COR-L47 (cell line): Measurements from ENCODE around the gene DLGAP4.
A peak's percentile ranks its signal among the peaks of the same experiment; 100 is the strongest.

Experiments
- DNase-seq: peaks from one replicate; lab custom pipeline; 2025; lab: John Stamatoyannopoulos, UW

DLGAP4 gene

DNA sequence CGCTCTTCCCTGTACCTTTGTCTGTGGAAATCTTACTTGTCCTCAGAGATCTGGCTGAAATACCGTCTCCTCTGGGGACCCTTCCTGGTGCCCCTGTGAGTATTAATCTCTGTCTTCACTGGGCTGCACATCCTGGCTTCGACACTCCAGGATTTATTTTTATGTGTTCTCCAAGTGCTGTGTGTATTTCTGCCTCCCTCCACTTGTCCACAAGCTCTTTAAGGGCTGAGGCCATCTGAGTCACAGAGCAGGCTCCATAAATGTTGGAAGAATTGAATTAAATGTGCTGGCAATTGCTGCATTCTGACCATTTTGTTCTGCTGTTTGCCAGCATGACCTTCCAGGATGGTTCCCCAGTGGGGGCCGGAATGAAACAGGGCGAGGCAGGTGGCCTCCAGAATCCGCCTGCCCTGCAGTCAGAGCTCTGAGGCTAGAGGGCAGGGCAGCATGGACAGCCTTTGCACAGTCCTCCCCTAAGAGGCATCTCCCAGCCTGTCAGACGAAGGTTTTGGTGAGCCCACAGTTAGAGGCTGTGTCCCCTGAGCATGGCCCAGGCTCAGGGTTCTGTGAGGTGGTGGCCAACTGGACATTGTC lies 105.8 kb downstream of the DLGAP4 start:
- no peak for DNase-seq

DNA sequence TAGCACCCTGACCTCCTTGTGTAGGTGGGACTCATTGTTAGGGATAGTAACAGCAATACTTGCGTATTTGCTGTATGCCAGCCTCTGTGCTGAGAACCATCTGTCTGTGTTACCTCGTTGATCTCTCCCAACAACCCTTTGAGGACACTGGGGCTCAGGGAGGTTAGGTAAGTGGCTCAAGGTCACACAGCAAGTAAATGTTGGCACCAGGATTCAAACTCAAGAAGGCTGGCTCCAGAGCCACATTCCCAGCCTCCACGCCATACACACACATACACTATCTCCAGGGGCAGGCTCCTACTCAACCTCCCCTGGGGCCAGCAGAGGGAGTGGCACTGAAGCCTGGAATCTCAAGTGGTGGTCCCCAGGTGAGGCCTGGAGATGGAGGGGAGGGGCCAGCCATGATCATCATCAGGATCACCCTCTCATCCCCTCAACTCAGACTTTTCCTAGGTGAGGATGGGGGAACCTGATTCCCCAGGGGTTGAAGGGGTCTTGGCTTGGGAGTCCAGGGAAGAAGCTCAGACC lies 109.4 kb downstream of the DLGAP4 start:
- DNase-seq = no peak

DNA sequence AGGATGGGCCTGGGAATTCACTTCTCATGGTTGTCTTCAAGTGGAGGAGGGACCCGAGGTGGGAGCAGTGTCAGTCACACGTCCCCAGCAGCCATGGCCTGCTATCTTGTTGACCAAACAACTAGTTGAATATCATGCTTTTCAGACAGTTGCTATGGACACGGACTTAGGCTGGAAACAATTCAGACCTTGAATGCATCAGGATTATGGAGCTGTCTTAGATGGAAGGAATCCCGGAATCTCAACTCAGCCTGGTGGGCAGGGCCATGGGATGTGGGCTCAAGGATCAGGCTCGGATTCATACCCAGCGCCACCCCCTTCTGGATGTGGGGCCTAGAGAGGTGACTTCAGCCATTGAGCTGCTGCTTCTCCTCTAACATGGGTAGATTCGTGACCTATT lies 112.6 kb downstream of the DLGAP4 start:
- no peak for DNase-seq

DNA sequence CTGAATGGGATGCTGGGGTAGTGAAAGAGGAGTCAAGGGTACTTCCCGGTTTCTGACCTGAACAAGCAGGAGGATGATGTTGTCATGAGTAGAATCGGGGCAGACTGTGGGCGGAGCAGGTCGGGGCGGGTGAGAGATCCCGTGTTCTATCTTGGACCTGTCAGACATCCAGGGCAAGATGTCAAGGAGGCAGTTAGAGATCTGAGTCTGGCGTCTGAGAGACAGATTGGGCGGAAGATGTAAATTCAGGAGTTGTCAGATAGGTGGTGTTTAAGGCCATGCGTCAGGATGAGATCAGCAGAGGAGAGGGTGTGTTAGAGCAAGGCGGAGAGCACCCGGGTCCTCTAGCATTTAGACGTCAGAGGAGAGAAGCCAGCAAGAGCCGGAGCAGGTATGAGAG lies 115.5 kb downstream of the DLGAP4 start:
- no peak for DNase-seq

DNA sequence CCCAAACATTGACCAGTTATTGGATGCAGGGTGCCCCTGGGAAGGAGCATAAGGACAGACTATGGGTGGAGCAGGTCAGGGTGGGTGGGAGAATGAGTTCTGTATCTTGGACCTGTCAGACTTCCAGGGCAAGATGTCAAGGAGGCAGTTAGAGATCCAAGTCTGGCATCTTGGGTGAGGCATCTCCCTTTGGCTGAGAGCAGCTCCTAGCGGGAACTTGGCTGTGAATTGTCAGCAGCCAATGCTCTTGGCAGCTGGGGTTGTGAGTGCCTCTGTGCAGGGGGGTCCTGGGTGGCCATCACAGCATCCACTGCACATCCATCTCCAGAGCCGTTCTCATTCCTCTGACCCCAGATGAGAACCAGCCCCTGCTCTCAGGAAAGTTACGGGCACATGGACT lies 118.2 kb downstream of the DLGAP4 start:
- DNase-seq = no peak

DNA sequence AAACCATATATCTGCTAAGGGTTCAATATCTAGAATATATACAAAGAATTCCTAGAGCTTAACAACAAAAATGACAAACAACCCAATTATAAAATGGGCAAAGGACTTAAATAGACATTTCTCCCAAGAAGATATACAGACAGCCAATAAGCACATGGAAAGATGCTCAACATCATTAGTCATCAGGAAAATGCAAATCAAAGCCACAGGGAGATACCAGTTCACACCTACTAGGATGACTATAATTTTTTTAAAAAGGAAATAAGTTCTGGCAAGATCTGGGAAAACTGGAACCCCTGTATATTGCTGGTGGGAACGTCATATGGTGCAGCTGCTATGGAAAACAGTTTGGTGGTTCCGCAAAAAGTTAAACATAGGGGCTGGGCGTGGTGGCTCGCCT lies 119.0 kb downstream of the DLGAP4 start:
- no peak for DNase-seq

DNA sequence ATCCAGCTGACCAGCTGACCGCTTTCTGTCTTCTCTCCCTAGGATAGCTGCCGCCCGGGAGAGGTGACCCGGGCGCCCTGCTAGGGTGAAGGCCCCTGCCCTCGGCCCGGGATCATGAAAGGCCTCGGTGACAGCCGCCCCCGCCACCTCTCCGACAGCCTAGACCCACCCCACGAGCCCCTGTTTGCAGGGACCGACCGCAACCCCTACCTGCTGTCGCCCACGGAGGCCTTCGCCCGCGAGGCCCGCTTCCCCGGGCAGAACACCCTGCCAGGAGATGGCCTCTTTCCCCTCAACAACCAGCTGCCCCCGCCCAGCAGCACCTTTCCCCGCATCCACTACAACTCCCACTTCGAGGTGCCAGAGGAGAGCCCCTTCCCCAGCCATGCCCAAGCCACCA lies 125.5 kb downstream of the DLGAP4 start:
- DNase-seq = no peak

DNA sequence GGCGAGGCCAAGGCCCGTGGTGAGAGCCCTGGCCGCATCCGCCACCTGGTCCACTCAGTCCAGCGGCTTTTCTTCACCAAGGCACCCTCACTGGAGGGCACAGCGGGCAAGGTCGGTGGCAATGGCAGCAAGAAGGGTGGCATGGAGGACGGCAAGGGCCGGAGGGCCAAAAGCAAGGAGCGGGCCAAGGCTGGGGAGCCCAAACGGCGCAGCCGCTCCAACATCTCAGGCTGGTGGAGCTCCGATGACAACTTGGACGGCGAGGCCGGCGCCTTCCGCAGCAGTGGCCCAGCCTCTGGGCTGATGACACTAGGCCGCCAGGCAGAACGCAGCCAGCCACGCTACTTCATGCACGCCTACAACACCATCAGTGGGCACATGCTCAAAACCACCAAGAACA lies 126.0 kb downstream of the DLGAP4 start:
- no peak for DNase-seq

DNA sequence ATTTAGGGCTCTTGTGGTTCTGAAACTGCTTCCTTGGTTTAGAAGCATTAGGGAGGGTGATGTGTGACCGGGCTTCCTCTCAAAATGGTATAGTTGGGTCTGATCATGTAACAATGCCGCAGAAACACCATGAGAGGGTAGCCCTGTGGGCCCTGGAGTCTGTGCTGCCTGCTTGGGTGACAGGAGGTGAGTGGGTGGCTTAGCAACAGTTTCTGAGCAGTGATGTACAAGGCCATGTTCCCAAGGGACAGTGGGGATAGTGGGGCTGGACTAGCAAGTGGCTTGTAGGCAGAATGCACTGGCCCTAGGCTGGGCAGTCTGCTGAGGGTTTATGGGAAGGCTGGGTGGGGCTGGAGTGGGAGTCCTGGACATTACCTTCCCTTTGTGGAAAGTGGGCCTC lies 128.2 kb downstream of the DLGAP4 start:
- DNase-seq = no peak

DNA sequence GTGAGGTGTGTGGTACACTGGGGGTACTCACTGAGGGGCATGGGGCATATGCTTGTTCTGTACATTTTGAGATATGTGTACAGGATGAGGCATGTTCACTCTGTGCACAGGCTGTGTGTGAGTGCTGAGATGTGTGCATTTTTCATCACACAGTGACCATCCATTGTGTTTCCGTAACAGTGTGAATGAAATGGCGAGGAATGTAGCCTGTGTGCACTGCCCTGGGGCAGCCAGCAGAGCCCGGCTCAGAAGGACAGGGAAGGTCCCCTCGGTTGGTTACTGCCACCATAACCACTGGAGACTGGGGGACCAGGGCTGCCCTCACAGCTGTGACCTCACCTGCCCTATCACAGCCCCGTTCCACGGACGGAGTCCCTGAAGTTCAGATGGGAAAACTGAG lies 129.0 kb downstream of the DLGAP4 start:
- DNase-seq = no peak

DNA sequence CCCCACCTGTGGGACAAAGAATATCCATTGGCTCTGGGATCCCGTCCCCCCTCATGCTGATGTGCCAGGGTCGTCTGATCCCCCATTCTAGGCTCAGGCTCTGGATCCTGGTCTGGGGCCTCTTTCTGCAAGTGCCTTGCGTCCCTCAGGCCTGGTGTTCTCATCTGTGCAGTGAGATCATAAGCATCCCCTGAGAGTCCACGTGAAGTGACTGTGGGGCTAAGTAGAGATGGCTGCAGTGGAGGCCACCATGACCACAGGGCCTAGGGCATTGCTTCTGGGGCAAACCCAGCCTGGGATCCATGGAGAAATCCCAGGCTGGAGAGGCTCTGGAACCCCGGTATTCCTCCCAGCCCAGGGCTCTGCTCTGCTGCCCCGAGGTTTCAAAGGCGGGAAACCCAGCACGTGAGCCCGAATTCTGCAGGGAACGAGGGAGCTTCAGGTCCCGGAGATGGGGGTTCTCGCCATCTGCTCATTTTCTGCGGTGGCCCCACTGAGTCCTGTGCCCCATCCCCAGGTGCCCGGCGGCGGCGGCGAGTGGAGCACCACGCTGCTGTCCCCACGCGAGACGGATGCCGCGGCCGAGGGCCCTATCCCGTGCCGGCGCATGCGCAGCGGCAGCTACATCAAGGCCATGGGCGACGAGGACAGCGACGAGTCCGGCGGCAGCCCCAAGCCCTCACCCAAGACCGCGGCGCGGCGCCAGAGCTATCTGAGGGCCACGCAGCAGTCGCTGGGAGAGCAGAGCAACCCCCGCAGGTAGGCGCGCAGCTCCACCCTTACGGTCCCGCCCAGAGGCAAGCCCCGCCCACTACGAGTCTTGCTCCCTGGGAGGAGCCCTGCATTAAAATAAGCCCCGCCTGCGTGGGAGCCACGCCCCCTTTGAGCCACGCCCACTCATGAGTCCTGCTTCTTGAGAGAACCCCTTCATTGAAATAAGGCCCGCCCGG lies 129.7 kb downstream of the DLGAP4 start:
- peak; percentile 68 for DNase-seq

DNA sequence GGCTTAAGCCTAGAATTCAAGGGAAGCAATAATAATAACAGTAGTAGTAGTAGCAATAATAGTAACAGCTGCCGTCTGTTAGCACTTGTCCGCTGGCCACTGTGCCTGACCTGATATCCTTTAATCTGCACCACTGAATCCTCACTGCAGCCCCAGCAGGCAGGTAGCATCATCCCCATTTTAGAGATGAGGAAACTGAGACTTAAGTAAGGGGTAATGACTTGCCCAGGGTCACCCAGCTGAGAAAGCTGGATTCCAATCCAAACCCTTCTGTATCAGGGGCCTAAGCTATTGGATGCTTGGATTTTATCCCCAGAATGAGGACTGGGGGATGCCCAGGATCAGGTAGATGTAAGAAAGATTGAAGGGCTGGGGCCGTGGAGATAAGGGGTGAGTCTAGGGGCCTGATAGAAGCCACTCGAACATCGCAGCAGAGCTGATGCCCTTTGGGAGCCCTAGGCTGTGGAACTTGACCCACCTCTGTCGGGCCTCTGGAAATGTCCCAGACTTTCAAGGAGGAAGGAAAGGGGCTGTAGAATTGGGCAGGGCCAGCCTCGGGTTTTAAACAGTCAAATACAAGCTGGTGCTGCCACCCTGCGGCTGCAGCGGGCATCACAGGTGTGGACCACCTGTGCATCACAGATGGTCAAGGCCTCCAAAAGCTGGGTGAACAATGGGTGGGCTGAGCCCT lies 133.0 kb downstream of the DLGAP4 start:
- peak; percentile 34 for DNase-seq

DNA sequence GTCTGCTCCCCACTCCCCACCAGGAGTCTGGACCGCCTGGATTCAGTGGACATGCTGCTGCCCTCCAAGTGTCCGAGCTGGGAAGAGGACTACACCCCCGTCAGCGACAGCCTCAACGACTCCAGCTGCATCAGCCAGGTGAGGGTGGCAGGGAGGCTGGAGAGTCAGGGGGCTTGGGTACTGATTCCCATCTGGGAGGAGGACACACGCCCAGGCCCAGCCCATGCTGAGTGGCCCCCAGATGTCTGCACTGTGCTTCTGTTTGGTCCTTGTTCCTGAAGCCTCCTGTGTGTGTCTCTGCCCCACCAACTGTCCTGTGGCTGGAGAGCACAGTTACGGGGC lies 133.6 kb downstream of the DLGAP4 start:
- no peak for DNase-seq

DNA sequence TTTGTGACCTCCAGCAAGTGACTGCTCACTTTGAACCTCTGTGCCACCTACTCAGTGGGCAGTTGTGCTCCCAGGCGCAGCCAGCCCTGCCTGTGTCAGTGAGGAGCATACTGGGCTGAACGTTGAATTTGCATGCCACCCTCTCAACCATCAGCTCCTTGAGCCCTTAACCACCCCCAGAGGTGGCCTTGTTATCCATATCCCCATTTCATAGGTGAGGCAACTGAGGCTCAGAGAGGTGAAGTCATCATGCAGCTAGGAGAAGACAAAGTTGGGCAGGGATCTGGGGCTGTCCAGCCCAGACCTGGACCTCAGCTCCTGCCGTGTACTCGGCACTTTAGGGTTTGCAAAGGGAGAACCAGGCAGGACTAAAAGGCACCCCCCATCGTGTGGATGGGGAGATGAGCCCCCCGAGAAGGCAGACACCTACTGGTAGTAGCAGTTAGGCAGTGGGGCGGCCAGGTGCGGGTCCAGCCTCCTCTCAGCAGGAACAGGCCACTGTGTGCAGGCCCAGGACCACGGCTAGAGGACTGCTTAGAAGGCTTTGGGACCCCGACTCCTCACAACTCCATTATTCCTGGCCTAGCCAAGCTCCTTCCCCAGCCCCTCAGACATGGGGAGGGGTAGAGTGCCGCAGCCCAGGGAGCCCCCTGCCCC lies 134.4 kb downstream of the DLGAP4 start:
- no peak for DNase-seq

DNA sequence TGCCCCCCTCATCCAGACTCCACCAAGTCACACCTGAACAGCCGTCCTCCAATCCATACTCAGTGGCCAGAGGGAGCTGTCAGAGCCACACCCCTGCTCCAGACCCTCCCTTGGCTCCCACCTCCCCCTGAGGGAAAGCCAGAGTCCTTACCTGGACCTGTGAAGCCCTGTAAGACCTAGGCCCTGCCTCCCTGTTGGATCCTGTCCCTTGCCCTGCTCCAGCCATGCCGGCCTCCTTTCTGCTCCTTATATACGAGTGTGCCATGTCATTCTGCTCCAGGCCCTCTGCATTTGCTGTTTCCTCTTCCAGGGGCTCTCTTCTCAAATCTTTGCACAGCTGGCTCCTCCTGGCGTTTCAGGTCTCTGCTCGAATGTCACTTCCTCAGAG lies 134.9 kb downstream of the DLGAP4 start:
- DNase-seq = no peak

DNA sequence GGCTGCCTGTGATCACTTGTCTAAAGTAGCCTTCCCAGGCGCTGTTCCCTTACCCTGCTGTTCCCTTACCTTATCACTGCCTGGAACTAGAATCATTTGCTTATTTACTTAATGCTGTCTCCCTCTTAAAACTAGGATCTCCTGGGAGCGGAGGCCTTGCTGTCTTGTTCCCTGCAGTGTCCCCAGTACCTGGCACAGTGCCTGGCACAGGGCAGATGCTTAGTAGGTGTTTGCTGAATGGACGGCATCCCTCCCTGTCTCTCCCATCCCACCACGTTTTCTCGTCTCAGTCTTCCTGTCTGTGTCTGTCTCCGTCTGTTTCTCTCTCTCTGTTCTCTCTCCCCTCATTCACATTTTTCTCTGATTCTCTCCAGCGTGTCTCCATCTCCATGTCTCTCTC lies 135.3 kb downstream of the DLGAP4 start:
- no peak for DNase-seq

DNA sequence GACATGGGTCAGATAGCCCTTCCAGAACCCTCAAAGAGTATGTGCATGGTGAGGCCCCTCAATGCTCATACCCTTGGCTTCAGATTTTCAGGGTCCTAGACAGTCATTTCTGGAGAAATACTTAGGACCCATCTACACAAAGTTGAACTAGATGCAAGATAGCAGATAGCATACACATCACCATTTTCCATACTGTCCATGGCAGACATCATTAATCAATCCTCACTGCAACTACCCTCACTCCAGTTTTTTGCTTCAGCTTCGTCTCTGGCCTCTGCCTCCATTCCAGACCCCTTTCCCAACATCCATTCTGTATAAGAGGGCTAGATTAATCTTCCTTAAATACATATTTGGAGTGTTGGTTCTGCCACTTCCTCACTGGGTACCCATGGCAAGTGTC lies 139.7 kb downstream of the DLGAP4 start:
- DNase-seq = no peak

DNA sequence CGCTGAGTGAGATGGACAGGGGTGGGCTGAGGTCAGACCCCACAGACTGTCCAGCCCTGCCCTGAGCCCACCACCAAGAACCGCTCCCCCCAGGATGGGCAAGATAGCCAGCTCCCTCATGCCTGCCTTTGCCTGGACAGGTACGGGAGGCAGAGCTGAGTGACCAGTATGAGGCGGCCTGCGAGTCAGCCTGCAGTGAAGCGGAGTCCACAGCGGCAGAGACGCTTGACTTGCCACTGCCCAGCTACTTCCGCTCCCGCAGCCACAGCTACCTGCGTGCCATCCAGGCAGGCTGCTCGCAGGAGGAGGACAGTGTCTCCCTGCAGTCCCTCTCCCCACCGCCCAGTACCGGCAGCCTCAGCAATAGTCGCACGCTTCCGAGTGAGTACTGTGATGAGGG lies 140.4 kb downstream of the DLGAP4 start:
- no peak for DNase-seq

DNA sequence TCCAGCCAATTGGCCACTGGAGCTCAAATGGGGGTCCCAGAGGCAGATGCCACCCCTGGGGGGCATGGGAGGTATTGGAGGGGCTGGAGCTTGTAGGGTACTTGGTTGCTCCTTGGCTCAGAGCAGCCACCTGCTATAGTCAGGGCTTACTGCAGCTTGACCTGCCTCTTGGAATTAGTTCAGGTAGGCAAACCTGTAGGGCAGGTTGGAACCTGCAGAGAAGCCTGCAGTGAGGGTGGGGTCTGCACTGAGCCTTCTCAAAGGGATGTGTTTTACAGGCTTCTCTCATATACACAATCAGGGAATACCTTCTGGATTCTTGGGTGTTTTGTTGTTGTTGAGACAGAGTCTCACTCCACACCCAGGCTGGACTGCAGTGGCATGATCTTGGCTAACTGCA lies 141.0 kb downstream of the DLGAP4 start:
- peak; percentile 36 for DNase-seq

DNA sequence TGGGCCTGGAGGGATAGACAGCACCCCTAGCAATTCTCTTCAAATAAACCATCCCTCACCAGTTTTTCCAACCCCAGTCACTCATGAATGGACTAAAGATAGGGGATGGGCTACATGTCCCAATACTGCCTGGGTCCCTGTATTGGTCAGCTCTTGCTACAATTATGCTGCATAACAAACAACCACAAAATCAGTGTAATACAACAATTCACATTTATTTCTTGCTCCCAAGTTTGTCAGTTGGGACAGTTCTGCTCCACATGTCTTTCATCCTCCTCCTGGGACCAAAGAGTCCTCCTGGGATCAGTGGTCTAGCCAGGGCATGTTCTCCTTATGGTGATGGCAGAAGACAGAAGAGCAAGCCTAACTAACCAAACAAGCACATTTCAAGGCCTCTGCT lies 143.5 kb downstream of the DLGAP4 start:
- DNase-seq = no peak

DNA sequence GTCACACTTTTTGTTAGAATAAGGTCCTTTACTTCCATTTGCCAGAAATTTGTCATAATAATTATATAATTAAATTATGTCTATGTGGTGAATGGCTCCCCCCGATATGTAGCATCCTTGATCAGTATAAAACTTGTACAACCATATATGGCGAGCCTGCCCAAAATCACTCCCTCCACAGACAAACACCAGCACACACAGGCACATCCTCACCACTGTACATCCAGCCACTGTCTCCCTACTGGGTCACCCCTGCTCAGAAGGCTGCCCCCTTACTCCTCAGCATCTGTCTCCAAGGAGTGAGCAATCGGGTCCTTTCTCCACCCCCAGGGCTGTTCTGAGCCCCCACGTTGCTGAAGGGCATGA lies 148.2 kb downstream of the DLGAP4 start:
- DNase-seq = no peak

DNA sequence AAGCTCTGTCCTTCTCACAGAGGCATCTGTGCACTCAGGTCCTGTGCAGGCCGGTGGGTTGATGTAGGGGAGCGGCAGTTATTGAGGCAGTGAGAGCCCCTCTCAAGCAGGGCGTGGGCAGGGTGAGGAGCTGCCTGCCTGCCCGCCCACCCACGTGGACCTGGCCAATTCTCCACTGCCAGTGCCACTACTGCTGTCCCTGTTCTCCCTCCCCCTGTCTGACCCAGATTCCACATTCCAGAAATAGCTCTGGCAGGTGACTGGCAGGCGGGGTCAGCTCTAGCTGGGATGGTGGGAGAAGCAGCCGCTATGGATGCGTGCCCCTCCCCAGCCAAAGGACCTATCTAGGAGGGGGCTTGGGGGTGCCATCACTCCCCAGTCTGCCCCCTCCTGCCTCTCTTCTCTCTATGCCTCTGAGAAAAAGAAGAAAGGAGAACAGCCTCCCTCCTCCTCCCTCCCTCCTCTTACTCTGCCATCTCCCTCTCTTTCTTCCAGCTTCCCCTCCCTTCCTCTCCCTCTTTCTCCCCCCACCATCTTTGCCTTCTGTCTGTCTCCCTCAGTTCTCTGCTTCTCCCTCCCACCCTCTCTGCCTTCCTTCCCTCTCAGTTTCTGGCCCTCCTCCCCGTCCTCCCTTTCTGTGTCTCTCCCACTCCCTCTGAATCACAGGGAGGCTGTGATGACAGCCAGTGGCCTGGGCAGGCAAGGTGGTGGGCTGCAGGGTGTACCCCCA lies 148.7 kb downstream of the DLGAP4 start:
- no peak for DNase-seq
